Vagina (tissue), 2 donors: ENCODE measurements around the gene PEPD.
"Not testable (repeated sequence)": the region's sequence is repeated elsewhere in the genome, so short reads cannot be mapped to it uniquely, and the experiment has no call there.

ENCODE experiments used
- POLR2A ChIP-seq, 2 donors: fragments of 450-650 bp; IDR thresholded peaks; one replicate each; pipeline ENCODE4 v1.6.1; 2017; ENCODE audit warnings: antibody characterized with exemption in 2 of 2, mild to moderate bottlenecking in 2 of 2, moderate library complexity in 2 of 2
- POLR2AphosphoS5 ChIP-seq, 2 donors: sonication (generic); formaldehyde crosslinking; IDR thresholded peaks; one replicate each; pipeline ENCODE4 v1.9.0; 2017; ENCODE audit warnings: antibody characterized with exemption in 2 of 2, mild to moderate bottlenecking in 2 of 2, low read depth in 1 of 2; ENCODE audit not compliant: insufficient read depth in 1 of 2
- TF ChIP-seq, protein P1 (sequence below), 3 experiments: fragments of 450-650 bp in 2 of 3; fragments of 200-600 bp in 1 of 3; sonication (generic) in 1 of 3; IDR thresholded peaks; one replicate each; pipeline ENCODE4 v1.5.1; 2017 to 2019; ENCODE audit warnings: antibody characterized with exemption in 3 of 3, mild to moderate bottlenecking in 2 of 3, moderate library complexity in 2 of 3

- TF ChIP-seq, protein P1, sequence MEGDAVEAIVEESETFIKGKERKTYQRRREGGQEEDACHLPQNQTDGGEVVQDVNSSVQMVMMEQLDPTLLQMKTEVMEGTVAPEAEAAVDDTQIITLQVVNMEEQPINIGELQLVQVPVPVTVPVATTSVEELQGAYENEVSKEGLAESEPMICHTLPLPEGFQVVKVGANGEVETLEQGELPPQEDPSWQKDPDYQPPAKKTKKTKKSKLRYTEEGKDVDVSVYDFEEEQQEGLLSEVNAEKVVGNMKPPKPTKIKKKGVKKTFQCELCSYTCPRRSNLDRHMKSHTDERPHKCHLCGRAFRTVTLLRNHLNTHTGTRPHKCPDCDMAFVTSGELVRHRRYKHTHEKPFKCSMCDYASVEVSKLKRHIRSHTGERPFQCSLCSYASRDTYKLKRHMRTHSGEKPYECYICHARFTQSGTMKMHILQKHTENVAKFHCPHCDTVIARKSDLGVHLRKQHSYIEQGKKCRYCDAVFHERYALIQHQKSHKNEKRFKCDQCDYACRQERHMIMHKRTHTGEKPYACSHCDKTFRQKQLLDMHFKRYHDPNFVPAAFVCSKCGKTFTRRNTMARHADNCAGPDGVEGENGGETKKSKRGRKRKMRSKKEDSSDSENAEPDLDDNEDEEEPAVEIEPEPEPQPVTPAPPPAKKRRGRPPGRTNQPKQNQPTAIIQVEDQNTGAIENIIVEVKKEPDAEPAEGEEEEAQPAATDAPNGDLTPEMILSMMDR (IDR thresholded peaks at IDR 0.05), result not testable (repeated sequence)
- not testable (repeated sequence) for TF ChIP-seq POLR2A (IDR thresholded peaks at IDR 0.05); POLR2AphosphoS5 (IDR thresholded peaks at IDR 0.05; ENCODE audit: insufficient read depth in 1 of 2, low read depth in 1 of 2)
Measured at GRCh38 chr19:33479570-33479969, 42.0 kb downstream of the PEPD start.
